Keratinocyte (primary cell): Measurements from ENCODE around the gene ADM5. TPM values are rescaled to one million over a fixed set of nuclear protein-coding genes. Genes with fewer than 3 reads are reported as not detected.
A peak's percentile ranks its signal among the peaks of the same experiment; 100 is the strongest.

ENCODE experiments used
- DNase-seq: peaks from one replicate; pipeline ENCODE4 v3.0.0-alpha.2; 2011; ENCODE audit warnings: low read depth, missing footprints, low spot score
- FAIRE-seq: peaks from 2 replicates; lab custom pipeline; 2011; peaks lifted over from hg19 to GRCh38; lab: Jason Lieb, UNC
- H2AFZ ChIP-seq: 2 replicates; pipeline ENCODE4 v1.6.0; 2012; ENCODE audit warnings: low read length, control low read depth, inconsistent platforms; ENCODE audit not compliant: control insufficient read depth
- H3K27ac ChIP-seq: 2 replicates; pipeline ENCODE4 v1.5.1; 2011; ENCODE audit warnings: low read length; ENCODE audit not compliant: control insufficient read depth, insufficient read depth
- H3K27me3 ChIP-seq: 3 replicates; pipeline ENCODE4 v1.6.0; 2011; ENCODE audit warnings: low read length; ENCODE audit not compliant: control insufficient read depth, insufficient read depth; ENCODE audit errors: extremely low read depth
- H3K36me3 ChIP-seq, 2 experiments: 2 replicates in 1 of 2; 3 replicates in 1 of 2; pipeline ENCODE4 v1.5.1; 2011; ENCODE audit warnings: low read length in 2 of 2, mild to moderate bottlenecking in 1 of 2; ENCODE audit not compliant: control insufficient read depth in 2 of 2, insufficient read depth in 2 of 2; ENCODE audit errors: extremely low read depth in 1 of 2
- H3K4me1 ChIP-seq: 3 replicates; pipeline ENCODE4 v1.5.1; 2011; ENCODE audit warnings: low read length; ENCODE audit not compliant: control insufficient read depth, insufficient read depth; ENCODE audit errors: extremely low read depth
- H3K4me2 ChIP-seq: 3 replicates; pipeline ENCODE4 v1.6.0; 2011; ENCODE audit warnings: low read depth, low read length; ENCODE audit not compliant: control insufficient read depth, insufficient read depth; ENCODE audit errors: extremely low read depth
- H3K4me3 ChIP-seq, 3 experiments: fragments of 200-600 bp in 1 of 3; sonication (generic) in 1 of 3; 2 replicates in 2 of 3; 3 replicates in 1 of 3; pipeline ENCODE4 v1.5.1; 2011 to 2016; ENCODE audit warnings: low read length in 3 of 3, mild to moderate bottlenecking in 3 of 3, control low read depth in 2 of 3, inconsistent platforms in 1 of 3, low read depth in 1 of 3, mixed read lengths in 1 of 3, mixed run types in 1 of 3, moderate library complexity in 1 of 3; ENCODE audit not compliant: control insufficient read depth in 2 of 3, insufficient read depth in 2 of 3; ENCODE audit errors: extremely low read depth in 1 of 3
- H3K79me2 ChIP-seq: 2 replicates; pipeline ENCODE4 v1.6.0; 2012; ENCODE audit warnings: low read length; ENCODE audit not compliant: control insufficient read depth, insufficient read depth
- H3K9ac ChIP-seq: 3 replicates; pipeline ENCODE4 v1.6.0; 2011; ENCODE audit warnings: low read length; ENCODE audit not compliant: control insufficient read depth, insufficient read depth; ENCODE audit errors: extremely low read depth
- H3K9me1 ChIP-seq: 3 replicates; pipeline ENCODE4 v1.6.0; 2011; ENCODE audit warnings: low read length; ENCODE audit not compliant: control insufficient read depth, insufficient read depth; ENCODE audit errors: extremely low read depth
- H3K9me3 ChIP-seq: 2 replicates; pipeline ENCODE4 v1.5.1; 2012; ENCODE audit warnings: low read depth, low read length; ENCODE audit not compliant: control insufficient read depth
- H4K20me1 ChIP-seq: 3 replicates; pipeline ENCODE4 v1.6.0; 2011; ENCODE audit warnings: low read length; ENCODE audit not compliant: control insufficient read depth, insufficient read depth; ENCODE audit errors: extremely low read depth
- CTCF ChIP-seq, 3 experiments: IDR thresholded peaks in 1 of 3; conservative IDR thresholded peaks in 1 of 3; optimal IDR thresholded peaks in 1 of 3; 2 replicates in 2 of 3; 3 replicates in 1 of 3; pipeline versions ENCODE3 to v1.5.1; 2011; ENCODE audit warnings: low read length in 3 of 3, mild to moderate bottlenecking in 3 of 3, moderate library complexity in 2 of 3, control low read depth in 1 of 3, inconsistent platforms in 1 of 3; ENCODE audit not compliant: insufficient read depth in 2 of 3; ENCODE audit errors: extremely low read depth in 1 of 3
- EZH2 ChIP-seq: IDR thresholded peaks from one replicate; pipeline ENCODE4 v1.6.1; 2012; ENCODE audit warnings: inconsistent platforms, mild to moderate bottlenecking, low read length, moderate library complexity
- dilution Hi-C: fragments of 300-500 bp; cut with MboI; formaldehyde crosslinking; loops from one replicate; pipeline ENCODE4 v1.7.0; 2020; ENCODE audit warnings: low sequenced_read_pairs; ENCODE audit not compliant: extremely low pct_ligation_motif_present
- polyA plus RNA-seq, 5 experiments: library from polyadenylated mRNA; depleted of rRNA in 3 of 5; stranded (reverse) in 3 of 5; stranded (forward) in 1 of 5; unstranded in 1 of 5; fragments of >200 nt; gene quantifications; 1 replicate in 1 of 5; 2 replicates in 3 of 5; 3 replicates in 1 of 5; pipeline versions ENCODE4 v1.2.1 to v1.2.3, GENCODE V29; 2011 to 2012; ENCODE audit warnings: missing spikeins in 2 of 5, low read depth in 1 of 5, low replicate concordance in 1 of 5

ADM5 gene
- polyA plus RNA-seq, 1 donor (not counting 4 experiments of a cell fraction or from before 2014, with no cell fraction given) = 0.73 TPM

GRCh38 chr19:49677901-49678674 lies 11.3 kb upstream of the ADM5 start:
- no peak for FAIRE-seq
- peaks cover 48% of the 10 kb centered on the region for H3K79me2 ChIP-seq
- peaks cover 24% of the 10 kb centered on the region for H3K4me1 ChIP-seq
- H3K36me3 ChIP-seq = peaks cover 17 to 19% of the 10 kb centered on the region in 2 experiments
- H2AFZ ChIP-seq = no peak overlapping the region
- peak overlapping the region; percentile 98 for H3K4me2 ChIP-seq
- H3K9me1 ChIP-seq = no peaks in the 10 kb centered on the region
- H3K9ac ChIP-seq = peak overlapping the region; percentile 99
- dilution Hi-C loops = no loop called here
- TF ChIP-seq CTCF (optimal IDR thresholded peaks at IDR 0.05 in 1 of 3, IDR thresholded peaks at IDR 0.05 in 1 of 3, conservative IDR thresholded peaks at IDR 0.05 in 1 of 3; ENCODE audit: extremely low read depth in 1 of 3, insufficient read depth in 2 of 3, low read length in 3 of 3) (peak; percentile 59 to 77 (median 71)), EZH2 (no peak)
- H4K20me1 ChIP-seq = peaks cover 27% of the 10 kb centered on the region
- no peaks in the 10 kb centered on the region for H3K27me3 ChIP-seq
- no peaks in the 10 kb centered on the region for H3K9me3 ChIP-seq
- peak overlapping the region; percentile 99 for H3K27ac ChIP-seq
- DNase-seq = no peak
- peak overlapping the region; percentile 90 to 97 (median 96) for H3K4me3 ChIP-seq

GRCh38 chr19:49678985-49679770 lies 10.2 kb upstream of the ADM5 start:
- peak overlapping the region; percentile 98 for H3K4me2 ChIP-seq
- peaks cover 50% of the 10 kb centered on the region for H3K79me2 ChIP-seq
- FAIRE-seq (no peak), DNase-seq (no peak)
- peaks cover 24% of the 10 kb centered on the region for H3K4me1 ChIP-seq
- H3K27ac ChIP-seq = no peak overlapping the region
- H3K4me3 ChIP-seq = peak overlapping the region; percentile 2 to 20 (median 11)
- dilution Hi-C loops = no loop called here
- H4K20me1 ChIP-seq = peaks cover 27% of the 10 kb centered on the region
- peaks cover 23 to 24% of the 10 kb centered on the region in 2 experiments for H3K36me3 ChIP-seq
- no peak for TF ChIP-seq EZH2
- no peak for TF ChIP-seq CTCF (optimal IDR thresholded peaks at IDR 0.05 in 1 of 3, IDR thresholded peaks at IDR 0.05 in 1 of 3, conservative IDR thresholded peaks at IDR 0.05 in 1 of 3; ENCODE audit: extremely low read depth in 1 of 3, insufficient read depth in 2 of 3, low read length in 3 of 3)
- peak overlapping the region; percentile 6 for H3K9ac ChIP-seq
- H3K9me3 ChIP-seq = no peaks in the 10 kb centered on the region
- no peak overlapping the region for H2AFZ ChIP-seq
- H3K9me1 ChIP-seq = no peaks in the 10 kb centered on the region
- H3K27me3 ChIP-seq = no peaks in the 10 kb centered on the region
